Measurements from ENCODE around the gene MAD2L2.

DNA sequence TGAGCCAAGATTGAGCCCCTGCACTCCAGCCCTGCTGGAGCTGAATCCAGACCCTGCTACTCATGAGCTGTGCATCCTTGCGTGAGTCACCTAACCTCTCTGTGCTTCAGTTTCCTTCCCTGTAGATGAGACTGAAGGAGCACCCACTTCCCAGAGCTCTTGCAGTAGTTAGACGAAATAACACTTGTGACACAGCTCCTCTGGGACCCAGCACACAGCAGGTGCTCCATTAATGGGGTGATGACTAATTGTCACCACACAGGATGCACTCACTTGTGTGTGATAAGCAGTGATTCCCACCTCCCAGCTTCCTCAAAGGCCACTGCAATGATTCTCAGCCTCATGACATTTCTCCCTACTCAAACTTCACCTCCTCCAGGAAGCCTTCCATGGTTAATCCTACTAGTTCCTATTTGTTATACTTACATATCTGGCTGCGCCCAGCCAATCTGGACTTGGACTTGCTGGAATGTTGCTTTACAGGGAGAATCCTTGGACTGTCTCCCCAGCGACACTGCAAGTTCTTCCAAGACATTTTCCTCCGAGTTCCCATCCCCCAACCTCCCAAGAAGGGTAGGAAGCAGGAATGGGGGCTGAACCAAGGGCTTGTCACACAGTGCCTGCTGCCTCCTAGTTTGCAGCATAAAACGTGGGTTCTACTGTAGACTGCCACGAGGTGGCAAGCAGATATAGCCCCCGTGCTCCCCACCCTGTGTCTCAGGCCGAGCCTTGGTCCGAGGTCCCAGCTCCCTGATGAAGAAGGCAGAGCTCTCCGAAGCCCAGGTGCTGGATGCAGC is 27.8 kb upstream of the MAD2L2 start:
- TF ChIP-seq, protein P1, sequence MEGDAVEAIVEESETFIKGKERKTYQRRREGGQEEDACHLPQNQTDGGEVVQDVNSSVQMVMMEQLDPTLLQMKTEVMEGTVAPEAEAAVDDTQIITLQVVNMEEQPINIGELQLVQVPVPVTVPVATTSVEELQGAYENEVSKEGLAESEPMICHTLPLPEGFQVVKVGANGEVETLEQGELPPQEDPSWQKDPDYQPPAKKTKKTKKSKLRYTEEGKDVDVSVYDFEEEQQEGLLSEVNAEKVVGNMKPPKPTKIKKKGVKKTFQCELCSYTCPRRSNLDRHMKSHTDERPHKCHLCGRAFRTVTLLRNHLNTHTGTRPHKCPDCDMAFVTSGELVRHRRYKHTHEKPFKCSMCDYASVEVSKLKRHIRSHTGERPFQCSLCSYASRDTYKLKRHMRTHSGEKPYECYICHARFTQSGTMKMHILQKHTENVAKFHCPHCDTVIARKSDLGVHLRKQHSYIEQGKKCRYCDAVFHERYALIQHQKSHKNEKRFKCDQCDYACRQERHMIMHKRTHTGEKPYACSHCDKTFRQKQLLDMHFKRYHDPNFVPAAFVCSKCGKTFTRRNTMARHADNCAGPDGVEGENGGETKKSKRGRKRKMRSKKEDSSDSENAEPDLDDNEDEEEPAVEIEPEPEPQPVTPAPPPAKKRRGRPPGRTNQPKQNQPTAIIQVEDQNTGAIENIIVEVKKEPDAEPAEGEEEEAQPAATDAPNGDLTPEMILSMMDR (IDR thresholded peaks at IDR 0.05) = no peak
- no peak for TF ChIP-seq POLR2A (IDR thresholded peaks at IDR 0.05)
